Skeletal muscle tissue (tissue), 4 donors: ENCODE data around the gene ADH4. TPM values are rescaled to one million over a fixed set of nuclear protein-coding genes. Genes with fewer than 3 reads are reported as not detected.
"Not testable (repeated sequence)": the region's sequence is repeated elsewhere in the genome, so short reads cannot be mapped to it uniquely, and the experiment has no call there.

Experiments used
- H3K27ac ChIP-seq: one replicate; pipeline ENCODE4 v1.7.0; 2013; ENCODE audit warnings: mild to moderate bottlenecking, low read depth, low read length, inconsistent platforms
- H3K27me3 ChIP-seq, 3 donors: one replicate each; pipeline ENCODE4 v1.7.0; 2013; ENCODE audit warnings: low read length in 3 of 3; ENCODE audit not compliant: control insufficient read depth in 3 of 3, insufficient read depth in 3 of 3
- H3K36me3 ChIP-seq, 3 donors: one replicate each; pipeline ENCODE4 v1.7.0; 2013; ENCODE audit warnings: low read length in 3 of 3; ENCODE audit not compliant: control insufficient read depth in 3 of 3, insufficient read depth in 3 of 3
- H3K4me1 ChIP-seq, 3 donors: one replicate each; pipeline ENCODE4 v1.7.0; 2013; ENCODE audit warnings: low read length in 3 of 3, mild to moderate bottlenecking in 3 of 3; ENCODE audit not compliant: control insufficient read depth in 3 of 3, insufficient read depth in 3 of 3
- H3K4me3 ChIP-seq, 3 donors: one replicate each; pipeline ENCODE4 v1.7.0; 2013; ENCODE audit warnings: low read length in 3 of 3
- H3K9ac ChIP-seq, 3 donors: one replicate each; pipeline ENCODE4 v1.7.0; 2013; ENCODE audit warnings: low read length in 3 of 3, mild to moderate bottlenecking in 3 of 3, moderate library complexity in 2 of 3, low read depth in 1 of 3
- H3K9me3 ChIP-seq, 3 donors: one replicate each; pipeline ENCODE4 v1.7.0; 2013; ENCODE audit warnings: low read length in 3 of 3; ENCODE audit not compliant: control insufficient read depth in 3 of 3
- total RNA-seq: library from RNA; depleted of rRNA; stranded (reverse); fragments of >200 nt; gene quantifications from one replicate; pipeline ENCODE4 v1.2.3, GENCODE V29; 2014
- donor health status: Osteomylitis.

The ADH4 gene
- total RNA-seq = under 0.01 TPM

GRCh38 chr4:99144070-99144469 is at the start of gene ADH4:
Gene ADH4, minus strand, starts transcription at chr4:99144297. Its CDS starts 75 bp downstream, at chr4:99144222.
- no peak within 1 kb of the TSS for H3K4me3 ChIP-seq
- no peaks in the 10 kb centered on the region for H3K36me3 ChIP-seq
- no peaks in the 10 kb centered on the region for H3K9me3 ChIP-seq
- H3K27me3 ChIP-seq = no peaks in the 10 kb centered on the region
- H3K27ac ChIP-seq = no peak within 1 kb of the TSS
- no peaks in the 10 kb centered on the region for H3K4me1 ChIP-seq
- no peak within 1 kb of the TSS for H3K9ac ChIP-seq

DNA sequence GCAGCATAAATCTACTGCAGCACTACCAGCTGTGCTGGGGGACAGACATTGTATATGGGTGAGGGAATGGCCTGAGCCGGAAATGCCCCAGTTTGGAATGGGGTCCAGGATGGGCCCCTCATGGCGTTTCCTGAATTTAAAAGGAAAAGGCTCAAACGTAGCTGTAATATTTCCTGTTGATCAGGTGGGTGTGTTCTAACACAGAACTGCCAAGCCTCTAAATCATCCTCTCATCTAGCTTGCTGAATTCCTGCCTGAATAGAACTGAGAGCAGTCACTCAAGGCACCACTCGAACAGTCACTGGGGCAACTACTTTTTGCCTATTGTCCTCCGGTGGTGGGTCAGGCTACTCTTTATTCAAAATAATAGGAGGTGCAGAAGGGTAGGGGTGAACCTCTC is 46.2 kb upstream of the ADH4 start:
- Histone ChIP-seq H3K4me1 (no peaks in the 10 kb centered on the region), H3K27me3 (no peaks in the 10 kb centered on the region), H3K9me3 (no peaks in the 10 kb centered on the region), H3K36me3 (no peaks in the 10 kb centered on the region), H3K27ac (no peak overlapping the region), H3K4me3 (no peak overlapping the region), H3K9ac (no peak overlapping the region)

GRCh38 chr4:99189900-99190299 is 45.8 kb upstream of the ADH4 start:
- H3K9ac ChIP-seq, H3K27ac ChIP-seq, H3K9me3 ChIP-seq, H3K27me3 ChIP-seq, H3K4me3 ChIP-seq, H3K36me3 ChIP-seq, H3K4me1 ChIP-seq: not testable (repeated sequence)

DNA sequence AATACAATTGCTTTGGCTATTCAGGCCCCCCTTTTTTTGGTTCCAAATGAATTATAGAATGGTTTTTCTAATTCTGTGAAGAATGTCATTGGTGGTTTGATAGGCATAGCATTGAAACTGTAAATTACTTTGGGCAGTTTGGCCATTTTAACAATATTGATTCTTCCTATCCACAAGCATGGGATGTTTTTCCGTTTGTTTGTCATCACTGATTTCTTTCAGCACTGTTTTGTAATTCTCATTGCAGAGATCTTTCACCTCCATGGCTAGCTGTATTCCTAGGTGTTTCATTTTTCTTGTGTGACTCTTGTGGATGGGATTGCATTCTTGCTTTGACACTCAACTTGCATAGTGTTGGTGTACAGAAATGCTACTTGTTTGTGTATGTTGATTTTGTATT is 41.9 kb upstream of the ADH4 start:
- Histone ChIP-seq H3K4me1 (no peaks in the 10 kb centered on the region), H3K27me3 (no peaks in the 10 kb centered on the region), H3K36me3 (no peaks in the 10 kb centered on the region), H3K9ac (no peak overlapping the region), H3K4me3 (no peak overlapping the region), H3K9me3 (no peaks in the 10 kb centered on the region), H3K27ac (no peak overlapping the region)

DNA sequence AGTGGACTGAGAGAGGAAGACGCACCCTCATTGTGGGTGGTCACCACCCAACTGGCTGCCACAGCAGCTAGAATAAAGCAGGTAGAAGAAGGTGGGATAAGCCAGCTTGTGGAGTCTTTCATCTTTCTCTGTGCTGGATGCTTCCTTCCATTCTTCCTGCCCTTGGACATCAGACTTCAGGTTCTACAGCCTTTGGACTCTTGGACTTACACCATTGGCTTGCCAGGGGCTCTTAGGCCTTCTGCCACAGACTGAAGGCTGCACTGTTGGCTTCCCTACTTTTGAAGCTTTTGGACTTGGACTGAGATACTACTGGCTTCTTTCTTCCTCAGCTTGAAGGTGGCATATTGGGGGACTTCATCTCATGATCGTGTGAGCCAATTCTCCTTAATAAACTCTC is 41.5 kb upstream of the ADH4 start:
- no peaks in the 10 kb centered on the region for H3K4me1 ChIP-seq
- H3K9me3 ChIP-seq = no peaks in the 10 kb centered on the region
- H3K4me3 ChIP-seq = no peak overlapping the region
- H3K9ac ChIP-seq = no peak overlapping the region
- no peak overlapping the region for H3K27ac ChIP-seq
- H3K36me3 ChIP-seq = no peaks in the 10 kb centered on the region
- H3K27me3 ChIP-seq = no peaks in the 10 kb centered on the region

- no peaks in the 10 kb centered on the region for H3K9me3 ChIP-seq
- no peak overlapping the region for H3K4me3 ChIP-seq
- no peak overlapping the region for H3K27ac ChIP-seq
- no peak overlapping the region for H3K9ac ChIP-seq
- no peaks in the 10 kb centered on the region for H3K4me1 ChIP-seq
- H3K36me3 ChIP-seq = no peaks in the 10 kb centered on the region
- H3K27me3 ChIP-seq = no peaks in the 10 kb centered on the region
These were observed 36.4 kb upstream of the ADH4 start for GRCh38 chr4:99180382-99181070.

- Histone ChIP-seq H3K36me3 (no peaks in the 10 kb centered on the region), H3K4me3 (no peak overlapping the region), H3K27me3 (no peaks in the 10 kb centered on the region), H3K4me1 (no peaks in the 10 kb centered on the region), H3K9me3 (no peaks in the 10 kb centered on the region), H3K27ac (no peak overlapping the region), H3K9ac (no peak overlapping the region)
These were observed 35.5 kb upstream of the ADH4 start for GRCh38 chr4:99179626-99180025.

GRCh38 chr4:99179178-99179577 is 35.1 kb upstream of the ADH4 start:
- Histone ChIP-seq H3K9ac (no peak overlapping the region), H3K4me1 (no peaks in the 10 kb centered on the region), H3K4me3 (no peak overlapping the region), H3K9me3 (no peaks in the 10 kb centered on the region), H3K27me3 (no peaks in the 10 kb centered on the region), H3K27ac (no peak overlapping the region), H3K36me3 (no peaks in the 10 kb centered on the region)

GRCh38 chr4:99166544-99166943 is 22.4 kb upstream of the ADH4 start:
- Histone ChIP-seq H3K9me3 (no peaks in the 10 kb centered on the region), H3K9ac (no peak overlapping the region), H3K27me3 (no peaks in the 10 kb centered on the region), H3K27ac (no peak overlapping the region), H3K36me3 (no peaks in the 10 kb centered on the region), H3K4me3 (no peak overlapping the region), H3K4me1 (no peaks in the 10 kb centered on the region)

- H3K4me3 ChIP-seq = no peak overlapping the region
- no peaks in the 10 kb centered on the region for H3K27me3 ChIP-seq
- no peaks in the 10 kb centered on the region for H3K36me3 ChIP-seq
- H3K9ac ChIP-seq = no peak overlapping the region
- no peak overlapping the region for H3K27ac ChIP-seq
- H3K9me3 ChIP-seq = no peaks in the 10 kb centered on the region
- no peaks in the 10 kb centered on the region for H3K4me1 ChIP-seq
These were observed 21.9 kb upstream of the ADH4 start for GRCh38 chr4:99165978-99166377.
